Measurements from ENCODE around the gene TACC2.

DNA sequence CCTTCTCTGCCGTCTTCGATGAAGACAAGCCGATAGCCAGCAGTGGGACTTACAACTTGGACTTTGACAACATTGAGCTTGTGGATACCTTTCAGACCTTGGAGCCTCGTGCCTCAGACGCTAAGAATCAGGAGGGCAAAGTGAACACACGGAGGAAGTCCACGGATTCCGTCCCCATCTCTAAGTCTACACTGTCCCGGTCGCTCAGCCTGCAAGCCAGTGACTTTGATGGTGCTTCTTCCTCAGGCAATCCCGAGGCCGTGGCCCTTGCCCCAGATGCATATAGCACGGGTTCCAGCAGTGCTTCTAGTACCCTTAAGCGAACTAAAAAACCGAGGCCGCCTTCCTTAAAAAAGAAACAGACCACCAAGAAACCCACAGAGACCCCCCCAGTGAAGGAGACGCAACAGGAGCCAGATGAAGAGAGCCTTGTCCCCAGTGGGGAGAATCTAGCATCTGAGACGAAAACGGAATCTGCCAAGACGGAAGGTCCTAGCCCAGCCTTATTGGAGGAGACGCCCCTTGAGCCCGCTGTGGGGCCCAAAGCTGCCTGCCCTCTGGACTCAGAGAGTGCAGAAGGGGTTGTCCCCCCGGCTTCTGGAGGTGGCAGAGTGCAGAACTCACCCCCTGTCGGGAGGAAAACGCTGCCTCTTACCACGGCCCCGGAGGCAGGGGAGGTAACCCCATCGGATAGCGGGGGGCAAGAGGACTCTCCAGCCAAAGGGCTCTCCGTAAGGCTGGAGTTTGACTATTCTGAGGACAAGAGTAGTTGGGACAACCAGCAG is 221.7 kb downstream of the TACC2 start:
- TF ChIP-seq, protein P1, sequence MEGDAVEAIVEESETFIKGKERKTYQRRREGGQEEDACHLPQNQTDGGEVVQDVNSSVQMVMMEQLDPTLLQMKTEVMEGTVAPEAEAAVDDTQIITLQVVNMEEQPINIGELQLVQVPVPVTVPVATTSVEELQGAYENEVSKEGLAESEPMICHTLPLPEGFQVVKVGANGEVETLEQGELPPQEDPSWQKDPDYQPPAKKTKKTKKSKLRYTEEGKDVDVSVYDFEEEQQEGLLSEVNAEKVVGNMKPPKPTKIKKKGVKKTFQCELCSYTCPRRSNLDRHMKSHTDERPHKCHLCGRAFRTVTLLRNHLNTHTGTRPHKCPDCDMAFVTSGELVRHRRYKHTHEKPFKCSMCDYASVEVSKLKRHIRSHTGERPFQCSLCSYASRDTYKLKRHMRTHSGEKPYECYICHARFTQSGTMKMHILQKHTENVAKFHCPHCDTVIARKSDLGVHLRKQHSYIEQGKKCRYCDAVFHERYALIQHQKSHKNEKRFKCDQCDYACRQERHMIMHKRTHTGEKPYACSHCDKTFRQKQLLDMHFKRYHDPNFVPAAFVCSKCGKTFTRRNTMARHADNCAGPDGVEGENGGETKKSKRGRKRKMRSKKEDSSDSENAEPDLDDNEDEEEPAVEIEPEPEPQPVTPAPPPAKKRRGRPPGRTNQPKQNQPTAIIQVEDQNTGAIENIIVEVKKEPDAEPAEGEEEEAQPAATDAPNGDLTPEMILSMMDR (conservative IDR thresholded peaks at IDR 0.05): no peak
- TF ChIP-seq EZH2 (IDR thresholded peaks at IDR 0.05; ENCODE audit: low read depth): no peak
